A549 (cell line): Measurements from ENCODE around the gene GRAMD1A.

Source experiments
- BHLHE40 ChIP-seq: IDR thresholded peaks from 2 replicates; pipeline ENCODE4 v1.6.1; 2012; ENCODE audit warnings: low read depth, low read length, inconsistent platforms
- CTCF ChIP-seq: fragments of >200 bp; sonication (Bioruptor Twin); formaldehyde crosslinking; IDR thresholded peaks from 3 replicates; pipeline ENCODE4 v1.5.1; 2016
- POLR2A ChIP-seq: IDR thresholded peaks from 2 replicates; pipeline ENCODE4 v1.6.1; 2012; ENCODE audit warnings: mild to moderate bottlenecking, low read length
- RFX5 ChIP-seq: fragments of 450-650 bp; IDR thresholded peaks from 2 replicates; pipeline ENCODE4 v1.7.1; 2014; ENCODE audit warnings: antibody characterized with exemption, mild to moderate bottlenecking, moderate library complexity

- TF ChIP-seq CTCF (no peak), POLR2A (no peak), BHLHE40 (no peak), RFX5 (no peak)
Observed at GRCh38 chr19:34967551-34967950, 32.6 kb upstream of the GRAMD1A start.
